Left cardiac atrium (tissue), 4 donors: ENCODE data around the gene POLA2. TPM values are rescaled to one million over a fixed set of nuclear protein-coding genes. Genes with fewer than 3 reads are reported as not detected.
"Not testable (repeated sequence)": the region's sequence is repeated elsewhere in the genome, so short reads cannot be mapped to it uniquely, and the experiment has no call there.

Source experiments
- ATAC-seq, 2 donors: fragments of 200-7000 bp; cut with Tn5 transposase; one replicate each; pipeline ENCODE4 v1.9.1; 2020; ENCODE audit warnings: mild to moderate bottlenecking in 2 of 2, moderate library complexity in 2 of 2
- DNase-seq: peaks from one replicate; pipeline ENCODE4 v3.0.0-alpha.2; 2020
- intact Hi-C, 2 donors: fragments of 100-400 bp; cut with DNase I; formaldehyde crosslinking; loops; one replicate each; pipeline versions ENCODE4 v1.14.1 to v1.15.1; 2022 to 2023
- total RNA-seq, 2 donors: library from RNA; stranded (reverse); fragmentation: NEBNext Ultra II Directional; extraction: Animal tissue kit (Norgen Biotek cat#: 25700); gene quantifications; one replicate each; pipeline ENCODE4 v1.2.1, GENCODE V29; 2021
- donor health status: DM: no; HTN: yes; CAD: no.
- donor health status: DM: no; HTN: yes; CAD: no; lungs with severe emphysema.
- donor health status: DM: yes; HTN: yes; CAD: no.
- donor health status: Dilated cardiomyopathy.

POLA2 gene
- total RNA-seq, 2 donors from 2014 or later = 5.3 to 7.3 TPM

GRCh38 chr11:65317025-65317786 lies 55.4 kb downstream of the POLA2 start:
- peak; percentile 87 for DNase-seq
- peak in 1 of 2 donors; percentile 4 for ATAC-seq
- intact Hi-C loops = loop anchor here in 1 of 2 donors (5.0 kb wide), 1 partner anchor 45 kb away; no protein-coding TSS in a partner anchor

DNA sequence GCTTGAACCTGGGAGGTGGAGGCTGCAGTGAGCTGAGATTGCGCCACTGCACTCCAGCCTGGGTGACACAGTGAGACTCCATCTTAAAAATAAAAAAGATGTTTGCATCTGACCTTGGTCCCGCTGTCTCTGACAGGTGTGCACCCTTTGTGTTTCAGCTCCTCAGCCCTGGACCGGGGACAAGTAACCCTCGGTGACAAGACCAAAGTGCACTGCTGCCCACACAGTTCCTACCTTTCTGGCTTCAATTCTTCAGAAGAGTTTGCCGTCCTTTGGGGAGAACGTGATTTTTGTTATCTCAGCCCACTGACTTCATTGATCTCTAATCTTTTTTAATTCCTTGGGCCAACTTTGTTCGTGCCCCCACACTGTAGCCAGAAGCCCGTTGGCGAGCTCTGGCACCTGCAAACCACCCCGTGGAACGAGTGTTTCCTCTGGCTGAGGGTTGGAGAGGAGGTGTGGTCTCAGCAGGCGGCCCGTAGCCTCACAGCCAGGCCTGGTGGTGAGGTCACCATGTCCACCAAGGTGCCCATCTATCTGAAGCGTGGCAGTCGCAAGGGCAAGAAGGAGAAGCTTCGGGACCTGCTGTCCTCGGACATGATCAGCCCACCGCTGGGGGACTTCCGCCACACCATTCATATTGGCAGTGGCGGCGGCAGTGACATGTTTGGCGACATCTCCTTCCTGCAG lies 58.8 kb downstream of the POLA2 start:
- DNase-seq = no peak
- no peak for ATAC-seq
- intact Hi-C loops = no loop called here

DNA sequence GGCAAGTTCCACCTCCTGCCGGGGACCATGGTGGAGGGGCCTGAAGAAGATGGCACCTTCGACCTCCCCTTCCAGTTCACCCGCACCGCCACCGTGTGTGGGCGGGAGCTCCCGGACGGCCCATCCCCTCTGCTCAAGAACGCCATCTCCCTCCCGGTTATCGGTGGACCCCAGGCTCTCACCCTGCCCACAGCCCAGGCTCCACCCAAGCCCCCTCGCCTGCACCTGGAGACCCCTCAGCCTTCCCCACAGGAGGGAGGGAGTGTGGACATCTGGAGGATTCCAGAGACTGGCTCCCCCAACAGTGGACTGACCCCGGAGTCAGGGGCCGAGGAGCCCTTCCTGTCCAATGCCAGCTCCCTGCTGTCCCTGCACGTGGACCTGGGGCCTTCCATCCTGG lies 59.3 kb downstream of the POLA2 start:
- intact Hi-C loops = no loop called here
- no peak for ATAC-seq
- DNase-seq = no peak

DNA sequence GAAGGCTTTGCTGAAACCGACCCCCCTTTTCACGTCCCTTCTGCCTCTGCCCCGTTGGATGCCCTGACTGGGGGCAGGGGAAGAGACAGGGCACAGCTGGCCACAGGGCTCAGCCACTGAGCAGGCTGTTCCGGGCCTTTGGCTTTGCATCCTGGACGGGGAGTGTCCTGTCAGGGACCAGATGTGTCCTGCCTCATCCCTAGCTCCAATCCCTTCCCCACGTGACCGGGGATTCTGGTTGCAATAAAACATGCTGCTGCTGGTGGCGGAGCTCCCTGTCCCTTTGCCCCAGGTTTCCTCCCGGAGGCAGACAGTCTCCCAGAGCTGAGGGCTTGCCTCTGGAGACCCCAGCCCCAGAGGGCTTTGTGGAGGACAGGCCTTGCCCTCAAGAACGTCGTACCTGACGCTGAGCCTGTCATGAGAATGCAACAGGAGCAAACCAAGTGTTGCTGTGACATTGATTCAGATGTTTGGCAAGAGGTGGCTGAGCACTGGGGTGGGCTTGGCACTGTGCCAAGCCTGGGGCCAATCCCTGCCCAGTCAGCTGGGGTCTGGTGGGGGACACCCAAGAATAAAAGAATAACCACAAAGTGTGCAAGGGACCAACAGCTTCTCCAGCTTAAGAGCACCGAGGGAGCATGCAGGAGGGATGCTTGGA lies 60.2 kb downstream of the POLA2 start:
- intact Hi-C loops = no loop called here
- ATAC-seq (no peak), DNase-seq (no peak)

DNA sequence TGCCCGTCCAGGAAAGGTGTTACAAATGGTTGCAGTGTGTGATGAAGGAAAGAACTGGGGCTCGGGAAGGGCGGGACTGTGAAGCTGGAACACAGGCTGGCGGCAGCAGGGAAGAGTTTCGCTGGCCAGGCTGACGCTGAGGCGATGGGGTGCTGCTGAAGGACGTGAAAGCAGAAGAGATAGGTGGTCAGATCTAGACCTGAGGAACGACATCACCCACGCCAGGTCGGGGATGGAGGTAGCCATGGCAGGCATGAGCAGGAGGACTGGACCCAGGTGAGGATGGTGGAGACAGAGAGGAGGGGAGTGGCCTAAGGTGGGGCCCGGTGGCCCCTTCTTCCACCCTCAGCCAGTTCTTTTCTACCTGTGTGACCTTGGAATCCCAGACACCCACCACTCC lies 62.1 kb downstream of the POLA2 start:
- DNase-seq = no peak
- peak in 1 of 2 donors; percentile 6 for ATAC-seq
- intact Hi-C loops = no loop called here

DNA sequence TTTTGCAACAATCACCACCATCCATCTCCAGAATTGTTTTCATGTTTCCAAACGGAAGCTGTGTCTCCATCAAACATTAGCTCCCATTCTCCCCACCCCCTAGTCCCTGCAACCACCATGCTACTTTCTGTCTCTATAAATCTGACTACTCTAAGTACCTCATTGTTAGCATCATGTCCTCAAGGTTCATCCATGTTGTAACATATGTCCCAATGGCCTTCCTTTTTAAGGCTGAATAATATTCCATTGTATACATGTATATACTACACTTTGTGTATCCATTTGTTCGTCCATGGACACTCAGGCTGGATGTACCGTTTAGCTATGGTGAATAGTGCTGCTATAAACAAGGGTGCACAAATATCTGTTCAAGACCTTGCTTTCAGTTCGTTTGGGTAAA lies 63.7 kb downstream of the POLA2 start:
- no peak for ATAC-seq
- intact Hi-C loops = no loop called here
- DNase-seq = no peak

- DNase-seq (no peak), ATAC-seq (no peak)
- intact Hi-C loops = no loop called here
Observed at GRCh38 chr11:65327021-65327420, 65.3 kb downstream of the POLA2 start.

DNA sequence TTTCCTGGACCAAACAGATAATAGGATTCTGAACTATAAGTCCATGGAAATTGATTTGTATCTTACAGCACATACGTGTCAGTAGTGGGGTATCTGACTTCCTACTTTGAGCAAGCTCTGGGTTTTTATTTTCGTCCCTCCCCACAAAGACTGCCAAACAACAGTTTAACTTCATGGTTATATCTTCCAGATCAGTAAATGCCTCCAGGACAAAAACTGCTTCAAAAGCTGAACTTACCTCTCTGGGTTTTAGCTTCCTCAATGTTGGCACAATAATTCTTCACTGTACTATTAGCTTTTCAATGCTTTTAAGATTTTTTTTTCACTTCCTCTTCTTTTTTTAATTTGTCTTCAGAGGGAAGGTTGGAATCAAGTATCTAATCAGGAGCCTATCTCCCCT lies 67.7 kb downstream of the POLA2 start:
- intact Hi-C loops = loop anchor here in 1 of 2 donors (2.0 kb wide), 1 partner anchor 55 kb away; no protein-coding TSS in a partner anchor
- no peak for DNase-seq
- no peak for ATAC-seq

- intact Hi-C loops = loop anchor here in 1 of 2 donors (2.0 kb wide), 1 partner anchor 55 kb away; no protein-coding TSS in a partner anchor
- DNase-seq (peak; percentile 92), ATAC-seq (peak in 1 of 2 donors; percentile 24)
Observed at GRCh38 chr11:65329944-65330403, 68.2 kb downstream of the POLA2 start.

- ATAC-seq (no peak), DNase-seq (no peak)
- intact Hi-C loops = no loop called here
Observed at GRCh38 chr11:65330544-65330943, 68.8 kb downstream of the POLA2 start.

DNA sequence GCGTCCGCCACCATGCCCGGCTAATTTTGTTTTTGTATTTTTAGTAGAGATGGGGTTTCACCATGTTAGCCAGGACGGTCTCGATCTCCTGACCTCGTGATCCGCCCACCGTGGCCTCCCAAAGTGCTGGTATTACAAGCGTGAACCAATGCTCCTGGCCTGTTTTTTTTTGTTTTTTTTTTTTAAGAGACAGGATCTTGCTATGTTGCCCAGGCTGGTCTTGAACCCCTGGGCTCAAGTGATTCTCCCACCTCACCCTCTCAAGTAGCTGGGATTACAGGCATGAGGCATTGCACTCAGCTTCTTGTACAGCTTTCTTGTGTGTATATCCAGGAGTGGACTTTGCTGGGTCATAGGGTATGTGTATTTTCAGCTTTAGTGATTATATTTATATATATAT lies 70.8 kb downstream of the POLA2 start:
- ATAC-seq, intact Hi-C loops, DNase-seq: not testable (repeated sequence)

GRCh38 chr11:65334696-65335295 lies 73.0 kb downstream of the POLA2 start:
- no peak for ATAC-seq
- no peak for DNase-seq
- intact Hi-C loops = no loop called here

GRCh38 chr11:65338676-65339075 lies 76.9 kb downstream of the POLA2 start:
- intact Hi-C loops = no loop called here
- DNase-seq = no peak
- ATAC-seq = no peak

- ATAC-seq (no peak), DNase-seq (no peak)
- intact Hi-C loops = no loop called here
Observed at GRCh38 chr11:65340226-65340625, 78.5 kb downstream of the POLA2 start.

- intact Hi-C loops = no loop called here
- no peak for ATAC-seq
- no peak for DNase-seq
Observed at GRCh38 chr11:65341856-65342255, 80.1 kb downstream of the POLA2 start.

Other genes starting within 250 kb of the POLA2 start
- gene ARL2, start 247.8 kb upstream of the POLA2 start, total RNA-seq = 100 to 1,000 TPM; 110 to 116 TPM
- gene SNX15, start 234.5 kb upstream of the POLA2 start, total RNA-seq = 10 to 100 TPM; 17.2 to 20.1 TPM
- gene SAC3D1, start 220.8 kb upstream of the POLA2 start, total RNA-seq = 1 to 10 TPM; 5.2 to 9.5 TPM
- gene NAALADL1, start 203.4 kb upstream of the POLA2 start, total RNA-seq = 1 to 10 TPM; 6.6 to 7.0 TPM
- 1 to 10 TPM in 1 of 2 donors, under 1 TPM in 1; 0.81 to 2.5 TPM for gene CDCA5, start 177.9 kb upstream of the POLA2 start, total RNA-seq
- 10 to 100 TPM; 26.2 to 26.5 TPM for gene ZFPL1, start 177.7 kb upstream of the POLA2 start, total RNA-seq
- gene VPS51, start 165.7 kb upstream of the POLA2 start, total RNA-seq = 10 to 100 TPM; 52.7 to 70.1 TPM
- gene TM7SF2, start 150.1 kb upstream of the POLA2 start, total RNA-seq = 10 to 100 TPM; 50.0 to 53.2 TPM
- 1 to 10 TPM; 6.6 to 8.2 TPM for gene ZNHIT2, start 144.3 kb upstream of the POLA2 start, total RNA-seq
- gene FAU, start 139.8 kb upstream of the POLA2 start, total RNA-seq = 100 to 1,000 TPM; 651 to 723 TPM
- gene MRPL49, start 139.6 kb upstream of the POLA2 start, total RNA-seq = 10 to 100 TPM; 26.3 to 33.4 TPM
- 10 to 100 TPM; 33.2 to 41.6 TPM for gene SYVN1, start 127.4 kb upstream of the POLA2 start, total RNA-seq
- not detected for gene SPDYC, start 91.7 kb upstream of the POLA2 start, total RNA-seq
- 10 to 100 TPM; 86.9 to 92.4 TPM for gene CAPN1, start 80.0 kb upstream of the POLA2 start, total RNA-seq
- 10 to 100 TPM; 21.7 to 28.9 TPM for gene CDC42EP2, start 52.9 kb downstream of the POLA2 start, total RNA-seq
- 10 to 100 TPM; 46.7 to 47.7 TPM for gene DPF2, start 71.9 kb downstream of the POLA2 start, total RNA-seq
- gene TIGD3, start 92.8 kb downstream of the POLA2 start, total RNA-seq = under 1 TPM in 1 of 2 donors, not detected in 1; 0.12 TPM
- gene SLC25A45, start 120.7 kb downstream of the POLA2 start, total RNA-seq = 1 to 10 TPM; 4.1 to 7.2 TPM
- gene FRMD8, start 124.7 kb downstream of the POLA2 start, total RNA-seq = 10 to 100 TPM; 13.4 to 21.5 TPM
- gene NEAT1, start 160.8 kb downstream of the POLA2 start, total RNA-seq = 100 to 1,000 TPM; 405 to 657 TPM
- gene MALAT1, start 237.1 kb downstream of the POLA2 start, total RNA-seq = 1,000 to 10,000 TPM; 4,098 to 7,342 TPM